ENCODE data around the gene TFPI. TPM values are rescaled to one million over a fixed set of nuclear protein-coding genes. Genes with fewer than 3 reads are reported as not detected.

TFPI gene
- total and polyA plus RNA-seq, 2 experiments from 2014 or later, result 79.9 to 122 TPM

DNA sequence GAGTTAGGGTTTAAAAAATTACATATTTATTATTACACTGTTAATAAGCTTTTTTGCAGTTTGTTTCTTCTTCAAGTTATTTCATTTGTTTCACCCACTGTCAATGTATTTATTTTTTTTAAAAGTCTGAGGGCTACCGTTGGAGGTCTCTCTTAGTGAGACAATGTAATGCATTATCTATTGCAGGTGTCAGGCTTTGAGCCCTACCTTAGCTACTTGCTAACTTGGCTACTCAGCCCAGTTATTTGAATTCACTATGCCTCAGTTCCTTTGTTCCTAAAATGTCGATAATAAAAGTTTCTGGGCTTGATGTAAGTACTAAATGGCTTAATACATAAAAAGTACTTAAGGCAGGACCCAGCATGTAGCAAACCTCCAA lies 458 bp upstream of the TFPI start:
- no peaks in the 10 kb centered on the region for H3K36me3 ChIP-seq (replicated peaks; ENCODE audit: insufficient read depth, low read depth)
- no peaks in the 10 kb centered on the region for H3K4me1 ChIP-seq (ENCODE audit: insufficient read depth)
- peaks cover 23% of the 10 kb centered on the region for H3K79me2 ChIP-seq
- no peaks in the 10 kb centered on the region for H4K20me1 ChIP-seq (ENCODE audit: insufficient read depth, poor library complexity, severe bottlenecking)
- H3K4me2 ChIP-seq, result peak overlapping the region; percentile 71
- peak overlapping the region; percentile 86 for H2AFZ ChIP-seq
- no peaks in the 10 kb centered on the region for H3K27me3 ChIP-seq
- TF ChIP-seq CTCF (IDR thresholded peaks at IDR 0.05; ENCODE audit: poor library complexity) (no peak), EZH2 (IDR thresholded peaks at IDR 0.05; ENCODE audit: borderline replicate concordance) (no peak), EZH2phosphoT487 (IDR thresholded peaks at IDR 0.05; ENCODE audit: low read depth, severe bottlenecking, unreplicated experiment) (no peak)
- no peaks in the 10 kb centered on the region for H3K9me2 ChIP-seq (replicated peaks; ENCODE audit: insufficient read depth)
- peak overlapping the region; percentile 47 for H3K4me3 ChIP-seq
- 49% methylated on average over 2 of the region's 2 CpGs for WGBS (ENCODE audit: low lambda C conversion rate, missing lambda C conversion rate)
- no peak for DNase-seq (ENCODE audit: low spot score)
- H3K9me3 ChIP-seq (ENCODE audit: low read depth), result no peaks in the 10 kb centered on the region
- peak overlapping the region; percentile 92 for H3K27ac ChIP-seq

- peaks cover 15% of the 10 kb centered on the region for H3K4me1 ChIP-seq (ENCODE audit: insufficient read depth)
- no peaks in the 10 kb centered on the region for H3K27me3 ChIP-seq
- H3K4me3 ChIP-seq, result peak overlapping the region; percentile 47
- H4K20me1 ChIP-seq (ENCODE audit: insufficient read depth, poor library complexity, severe bottlenecking), result no peaks in the 10 kb centered on the region
- peaks cover 37% of the 10 kb centered on the region for H3K79me2 ChIP-seq
- DNase-seq (ENCODE audit: low spot score), result peak; percentile 31
- no peaks in the 10 kb centered on the region for H3K36me3 ChIP-seq (replicated peaks; ENCODE audit: insufficient read depth, low read depth)
- 16% methylated on average over 2 of the region's 2 CpGs for WGBS (ENCODE audit: low lambda C conversion rate, missing lambda C conversion rate)
- TF ChIP-seq EZH2phosphoT487 (IDR thresholded peaks at IDR 0.05; ENCODE audit: low read depth, severe bottlenecking, unreplicated experiment) (no peak), CTCF (IDR thresholded peaks at IDR 0.05; ENCODE audit: poor library complexity) (no peak), EZH2 (IDR thresholded peaks at IDR 0.05; ENCODE audit: borderline replicate concordance) (no peak)
- H2AFZ ChIP-seq, result peak overlapping the region; percentile 4
- no peaks in the 10 kb centered on the region for H3K9me3 ChIP-seq (ENCODE audit: low read depth)
- peak overlapping the region; percentile 71 for H3K4me2 ChIP-seq
- H3K9me2 ChIP-seq (replicated peaks; ENCODE audit: insufficient read depth), result no peaks in the 10 kb centered on the region
- H3K27ac ChIP-seq, result peak overlapping the region; percentile 92
Measured at GRCh38 chr2:187552828-187553681, 1.2 kb downstream of the TFPI start.

- Histone ChIP-seq H2AFZ (no peak overlapping the region), H4K20me1 (ENCODE audit: insufficient read depth, poor library complexity, severe bottlenecking) (no peaks in the 10 kb centered on the region), H3K27ac (peak overlapping the region; percentile 25), H3K4me2 (peak overlapping the region; percentile 71), H3K27me3 (no peaks in the 10 kb centered on the region), H3K36me3 (replicated peaks; ENCODE audit: insufficient read depth, low read depth) (no peaks in the 10 kb centered on the region), H3K9me2 (replicated peaks; ENCODE audit: insufficient read depth) (no peaks in the 10 kb centered on the region), H3K9me3 (ENCODE audit: low read depth) (no peaks in the 10 kb centered on the region), H3K4me1 (ENCODE audit: insufficient read depth) (peaks cover 15% of the 10 kb centered on the region), H3K79me2 (peaks cover 40% of the 10 kb centered on the region), H3K4me3 (peak overlapping the region; percentile 47)
- TF ChIP-seq EZH2phosphoT487 (IDR thresholded peaks at IDR 0.05; ENCODE audit: low read depth, severe bottlenecking, unreplicated experiment), result no peak
- TF ChIP-seq CTCF (IDR thresholded peaks at IDR 0.05; ENCODE audit: poor library complexity), result no peak
- TF ChIP-seq EZH2 (IDR thresholded peaks at IDR 0.05; ENCODE audit: borderline replicate concordance), result no peak
- no peak for DNase-seq (ENCODE audit: low spot score)
Measured at GRCh38 chr2:187552381-187552780, 1.9 kb downstream of the TFPI start.

Data from hepatocyte (in vitro differentiated cells).